ENCODE measurements around the gene MARVELD1. TPM values are rescaled to one million over a fixed set of nuclear protein-coding genes. Genes with fewer than 3 reads are reported as not detected.

Gene MARVELD1
- total and polyA plus RNA-seq, 2 of the 4 experiments (the other 2 are of a cell fraction), result 12.0 to 68.1 TPM

DNA sequence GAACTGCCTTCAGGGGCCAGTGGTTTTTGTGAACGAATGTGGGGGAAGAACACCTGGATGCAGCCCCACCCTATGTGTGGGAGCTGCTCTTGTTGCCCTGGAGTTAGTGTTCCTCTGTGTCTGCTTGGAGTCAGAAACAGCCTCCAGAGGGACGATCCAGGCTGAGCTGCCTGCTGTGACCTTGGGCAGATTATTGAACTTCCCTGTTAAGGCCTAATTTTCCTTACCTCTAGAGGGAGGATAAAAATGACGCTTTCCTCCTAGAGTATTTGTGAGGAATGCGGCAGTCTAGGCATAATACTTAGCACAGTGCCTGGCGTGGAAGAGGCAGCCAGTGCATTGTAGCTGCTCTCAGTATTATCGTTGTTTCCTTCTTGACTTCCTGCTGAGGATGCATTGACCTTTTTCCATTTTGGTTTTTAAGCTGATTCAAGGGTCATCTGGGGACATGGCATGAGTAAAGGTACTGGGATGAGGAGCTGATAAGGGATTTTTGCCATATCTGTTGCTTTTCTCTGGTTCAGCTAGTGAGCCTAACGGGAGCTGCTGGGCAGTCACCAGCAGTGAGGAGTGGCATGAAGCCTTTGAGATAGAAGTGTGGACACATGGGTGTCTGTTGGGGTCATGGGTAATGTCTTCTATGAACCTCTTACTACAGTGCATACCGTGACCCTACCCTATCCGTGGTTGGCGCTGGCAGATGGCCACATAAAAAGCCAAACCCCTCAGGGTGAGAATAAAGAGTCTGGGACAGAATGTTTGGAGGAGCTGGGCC, 29.8 kb downstream of the MARVELD1 start:
- dilution Hi-C loops (cut with HindIII; ENCODE audit: low sequenced_read_pairs, unreplicated experiment) (no loop called here), intact Hi-C loops (cut with micrococcal nuclease) (no loop called here), in situ Hi-C loops (cut with MboI; ENCODE audit: low sequenced_read_pairs) (no loop called here)
- peaks cover 31 to 57% of the 10 kb centered on the region in 2 experiments for H3K79me1 ChIP-seq (ENCODE audit: low read depth in 1 of 2, low read length in 2 of 2)
- ChIA-PET POLR2A (ENCODE audit: unreplicated experiment) (interaction anchor here (0.8 kb wide), 1 partner anchor 56 kb away, joined by 3 read pairs; the partner anchor contains the start of gene AVPI1), CTCF (interaction anchor here (0.6 kb wide), 1 partner anchor 15 kb away, joined by 5 read pairs; no protein-coding TSS in a partner anchor)
- H3K23ac ChIP-seq (ENCODE audit: low read depth, low read length), result no peak overlapping the region
- no peak overlapping the region for H3K4me2 ChIP-seq (ENCODE audit: low read depth, low read length)
- peaks cover 18% of the 10 kb centered on the region for H4K20me1 ChIP-seq (ENCODE audit: insufficient read depth, low read length)
- H3K56ac ChIP-seq (ENCODE audit: extremely low read depth, insufficient read depth, low read length), result no peak overlapping the region
- H3K27ac ChIP-seq (ENCODE audit: insufficient read depth, low read length), result no peak overlapping the region
- no peak for DNase-seq
- H3K36me3 ChIP-seq (ENCODE audit: control insufficient read depth, insufficient read depth, low read length), result peaks cover 41% of the 10 kb centered on the region
- no peak overlapping the region for H3K9ac ChIP-seq (ENCODE audit: low read depth, low read length)
- peaks cover 6% of the 10 kb centered on the region for H3K4me1 ChIP-seq (ENCODE audit: control insufficient read depth, insufficient read depth, low read length)
- no peak overlapping the region for H2AK5ac ChIP-seq (ENCODE audit: low read depth, low read length)
- no peak overlapping the region for H2AFZ ChIP-seq (replicated peaks; ENCODE audit: low read length, poor library complexity)
- peaks cover 11% of the 10 kb centered on the region; the same call in 1 of the 2 replicates for H3K9me1 ChIP-seq (ENCODE audit: insufficient read depth, low read length)
- no peak overlapping the region for H2BK120ac ChIP-seq (ENCODE audit: low read depth, low read length)
- no peak overlapping the region for H3K4ac ChIP-seq (ENCODE audit: low read depth, low read length)
- no peak for ATAC-seq (ENCODE audit: low read depth)
- H2BK20ac ChIP-seq (ENCODE audit: low read depth, low read length), result no peak overlapping the region
- no peak overlapping the region for H3K4me3 ChIP-seq (ENCODE audit: insufficient read depth, low read depth, low read length)
- H2BK15ac ChIP-seq (ENCODE audit: low read depth, low read length), result no peak overlapping the region
- 100% methylated on average over 2 of the region's 10 CpGs; no CpG with 5 or more reads in 1 of the 2 experiments for WGBS, 2 experiments (ENCODE audit: extremely low coverage in 2 of 2, insufficient read length in 1 of 2)
- no peak overlapping the region for H2AK9ac ChIP-seq (replicated peaks; ENCODE audit: low read depth, low read length, poor library complexity)
- no peak overlapping the region for H2BK5ac ChIP-seq (ENCODE audit: low read depth, low read length, poor library complexity, severe bottlenecking)
- no peaks in the 10 kb centered on the region for H3K9me3 ChIP-seq (ENCODE audit: control insufficient read depth, insufficient read depth, low read length)
- BruUV-seq (replicated peaks), result no TSS peak
- no peak overlapping the region for H4K91ac ChIP-seq (ENCODE audit: insufficient read depth, low read depth, low read length)
- H3K18ac ChIP-seq (ENCODE audit: low read depth, low read length), result no peak overlapping the region
- H4K8ac ChIP-seq (ENCODE audit: low read depth in 2 of 2, low read length in 2 of 2), result no peak overlapping the region
- no peak overlapping the region for H3K14ac ChIP-seq (replicated peaks; ENCODE audit: low read depth, low read length)
- no peaks in the 10 kb centered on the region for H3K27me3 ChIP-seq (ENCODE audit: control insufficient read depth, insufficient read depth, low read length)
- no peak overlapping the region for H4K5ac ChIP-seq (ENCODE audit: low read depth, low read length)
- TF ChIP-seq RFX5 (IDR thresholded peaks at IDR 0.05; ENCODE audit: low read depth, low read length) (no peak), RAD21 (IDR thresholded peaks at IDR 0.05; ENCODE audit: low read length) (no peak), CEBPB (IDR thresholded peaks at IDR 0.05; ENCODE audit: low read depth, low read length) (no peak), FOS (IDR thresholded peaks at IDR 0.05; ENCODE audit: low read depth, low read length) (no peak), BHLHE40 (IDR thresholded peaks at IDR 0.05; ENCODE audit: low read depth, low read length) (no peak), MXI1 (IDR thresholded peaks at IDR 0.05; ENCODE audit: borderline replicate concordance, low read depth, low read length) (no peak), CHD1 (IDR thresholded peaks at IDR 0.05; ENCODE audit: low read depth, low read length) (no peak), MAZ (IDR thresholded peaks at IDR 0.05; ENCODE audit: borderline replicate concordance, low read depth, low read length) (no peak), MAFK (IDR thresholded peaks at IDR 0.05; ENCODE audit: low read depth, low read length) (no peak), SMC3 (IDR thresholded peaks at IDR 0.05; ENCODE audit: low read depth, low read length) (no peak), POLR2A (IDR thresholded peaks at IDR 0.05; ENCODE audit: low read depth, low read length) (no peak), NFE2L2 (IDR thresholded peaks at IDR 0.05; ENCODE audit: low read depth, low read length) (no peak), RCOR1 (IDR thresholded peaks at IDR 0.05; ENCODE audit: insufficient replicate concordance, low read length) (no peak)
- TF ChIP-seq, protein P1, sequence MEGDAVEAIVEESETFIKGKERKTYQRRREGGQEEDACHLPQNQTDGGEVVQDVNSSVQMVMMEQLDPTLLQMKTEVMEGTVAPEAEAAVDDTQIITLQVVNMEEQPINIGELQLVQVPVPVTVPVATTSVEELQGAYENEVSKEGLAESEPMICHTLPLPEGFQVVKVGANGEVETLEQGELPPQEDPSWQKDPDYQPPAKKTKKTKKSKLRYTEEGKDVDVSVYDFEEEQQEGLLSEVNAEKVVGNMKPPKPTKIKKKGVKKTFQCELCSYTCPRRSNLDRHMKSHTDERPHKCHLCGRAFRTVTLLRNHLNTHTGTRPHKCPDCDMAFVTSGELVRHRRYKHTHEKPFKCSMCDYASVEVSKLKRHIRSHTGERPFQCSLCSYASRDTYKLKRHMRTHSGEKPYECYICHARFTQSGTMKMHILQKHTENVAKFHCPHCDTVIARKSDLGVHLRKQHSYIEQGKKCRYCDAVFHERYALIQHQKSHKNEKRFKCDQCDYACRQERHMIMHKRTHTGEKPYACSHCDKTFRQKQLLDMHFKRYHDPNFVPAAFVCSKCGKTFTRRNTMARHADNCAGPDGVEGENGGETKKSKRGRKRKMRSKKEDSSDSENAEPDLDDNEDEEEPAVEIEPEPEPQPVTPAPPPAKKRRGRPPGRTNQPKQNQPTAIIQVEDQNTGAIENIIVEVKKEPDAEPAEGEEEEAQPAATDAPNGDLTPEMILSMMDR (conservative IDR thresholded peaks at IDR 0.05; ENCODE audit: low read depth, low read length), result no peak
- TF ChIP-seq, protein P2, sequence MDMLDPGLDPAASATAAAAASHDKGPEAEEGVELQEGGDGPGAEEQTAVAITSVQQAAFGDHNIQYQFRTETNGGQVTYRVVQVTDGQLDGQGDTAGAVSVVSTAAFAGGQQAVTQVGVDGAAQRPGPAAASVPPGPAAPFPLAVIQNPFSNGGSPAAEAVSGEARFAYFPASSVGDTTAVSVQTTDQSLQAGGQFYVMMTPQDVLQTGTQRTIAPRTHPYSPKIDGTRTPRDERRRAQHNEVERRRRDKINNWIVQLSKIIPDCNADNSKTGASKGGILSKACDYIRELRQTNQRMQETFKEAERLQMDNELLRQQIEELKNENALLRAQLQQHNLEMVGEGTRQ (IDR thresholded peaks at IDR 0.05; ENCODE audit: low read depth, low read length), result no peak

Data from IMR-90 (cell line).